ENCODE results near the gene GAREM1. TPM values are rescaled to one million over a fixed set of nuclear protein-coding genes. Genes with fewer than 3 reads are reported as not detected.

Gene GAREM1
- total RNA-seq, 1 donor: 0.86 TPM

- peak; percentile 27 for DNase-seq (ENCODE audit: low read depth)
- no peak overlapping the region for H3K4me3 ChIP-seq (ENCODE audit: low read depth, low read length)
Observed at GRCh38 chr18:32317651-32318050, 153.0 kb downstream of the GAREM1 start.

GRCh38 chr18:32315881-32316280, 154.8 kb downstream of the GAREM1 start:
- no peak for TF ChIP-seq CTCF (IDR thresholded peaks at IDR 0.05; ENCODE audit: insufficient read depth, low read depth, low read length)
- no peak for DNase-seq (ENCODE audit: low read depth)
- no peak overlapping the region for H3K4me3 ChIP-seq (ENCODE audit: low read depth, low read length)

More at GRCh38 chr18:32317651-32318050, 153.0 kb downstream of the GAREM1 start:
- no peak for TF ChIP-seq CTCF (IDR thresholded peaks at IDR 0.05; ENCODE audit: insufficient read depth, low read depth, low read length)

- no peak for TF ChIP-seq CTCF (IDR thresholded peaks at IDR 0.05; ENCODE audit: insufficient read depth, low read depth, low read length)
- H3K4me3 ChIP-seq (ENCODE audit: low read depth, low read length): no peak overlapping the region
- DNase-seq (ENCODE audit: low read depth): no peak
Observed at GRCh38 chr18:32310774-32311173, 159.9 kb downstream of the GAREM1 start.

GRCh38 chr18:32310101-32310500, 160.6 kb downstream of the GAREM1 start:
- DNase-seq (ENCODE audit: low read depth): peak; percentile 27
- no peak overlapping the region for H3K4me3 ChIP-seq (ENCODE audit: low read depth, low read length)
- TF ChIP-seq CTCF (IDR thresholded peaks at IDR 0.05; ENCODE audit: insufficient read depth, low read depth, low read length): no peak

GRCh38 chr18:32308493-32309120, 162.1 kb downstream of the GAREM1 start:
- no peak for TF ChIP-seq CTCF (IDR thresholded peaks at IDR 0.05; ENCODE audit: insufficient read depth, low read depth, low read length)
- peak; percentile 64 for DNase-seq (ENCODE audit: low read depth)
- H3K4me3 ChIP-seq (ENCODE audit: low read depth, low read length): no peak overlapping the region

GRCh38 chr18:32303400-32303799, 167.3 kb downstream of the GAREM1 start:
- DNase-seq (ENCODE audit: low read depth): no peak
- no peak overlapping the region for H3K4me3 ChIP-seq (ENCODE audit: low read depth, low read length)
- TF ChIP-seq CTCF (IDR thresholded peaks at IDR 0.05; ENCODE audit: insufficient read depth, low read depth, low read length): no peak

GRCh38 chr18:32302806-32303205, 167.9 kb downstream of the GAREM1 start:
- H3K4me3 ChIP-seq (ENCODE audit: low read depth, low read length): no peak overlapping the region
- no peak for TF ChIP-seq CTCF (IDR thresholded peaks at IDR 0.05; ENCODE audit: insufficient read depth, low read depth, low read length)
- DNase-seq (ENCODE audit: low read depth): no peak

All from fibroblast of villous mesenchyme (primary cell).